Smooth muscle cell (in vitro differentiated cells): ENCODE measurements around the gene MYH6. TPM values are rescaled to one million over a fixed set of nuclear protein-coding genes. Genes with fewer than 3 reads are reported as not detected.

Experiments used
- DNase-seq: peaks from one replicate; lab custom pipeline; 2025; ENCODE audit not compliant: unreplicated experiment; lab: John Stamatoyannopoulos, UW
- H2AFZ ChIP-seq: fragments of 200-600 bp; sonication (generic); 2 replicates; pipeline ENCODE4 v1.6.0; 2016; ENCODE audit warnings: antibody characterized with exemption, low read depth, mild to moderate bottlenecking
- H3F3A ChIP-seq: fragments of 200-600 bp; sonication (generic); 2 replicates; pipeline ENCODE4 v1.6.0; 2017; ENCODE audit warnings: antibody characterized with exemption, low read depth
- H3K27ac ChIP-seq: fragments of 200-600 bp; sonication (generic); 2 replicates; pipeline ENCODE4 v1.5.1; 2016; ENCODE audit warnings: low read depth, mild to moderate bottlenecking
- H3K27me3 ChIP-seq: fragments of 200-600 bp; sonication (generic); 2 replicates; pipeline ENCODE4 v1.6.1; 2016; ENCODE audit warnings: low read depth, mild to moderate bottlenecking
- H3K36me3 ChIP-seq: fragments of 200-600 bp; sonication (generic); 2 replicates; pipeline ENCODE4 v1.5.1; 2016; ENCODE audit warnings: low read depth
- H3K4me1 ChIP-seq: fragments of 200-600 bp; sonication (generic); 2 replicates; pipeline ENCODE4 v1.5.1; 2016; ENCODE audit warnings: low read depth
- H3K4me2 ChIP-seq: fragments of 200-600 bp; sonication (generic); 2 replicates; pipeline ENCODE4 v1.6.0; 2016; ENCODE audit warnings: mild to moderate bottlenecking
- H3K4me3 ChIP-seq: fragments of 200-600 bp; sonication (generic); 2 replicates; pipeline ENCODE4 v1.5.1; 2016; ENCODE audit warnings: mild to moderate bottlenecking
- H3K79me2 ChIP-seq: fragments of 200-600 bp; sonication (generic); 2 replicates; pipeline ENCODE4 v1.6.0; 2016; ENCODE audit warnings: low read depth, mild to moderate bottlenecking
- H3K9ac ChIP-seq: fragments of 200-600 bp; sonication (generic); 2 replicates; pipeline ENCODE4 v1.6.0; 2016; ENCODE audit warnings: low read depth
- H3K9me3 ChIP-seq: fragments of 200-600 bp; sonication (generic); replicated peaks from 2 replicates; pipeline ENCODE4 v1.5.1; 2016; ENCODE audit warnings: low read depth
- H4K20me1 ChIP-seq: fragments of 200-600 bp; sonication (generic); 2 replicates; pipeline ENCODE4 v1.6.0; 2016; ENCODE audit warnings: low read depth
- CTCF ChIP-seq: fragments of 200-600 bp; sonication (generic); IDR thresholded peaks from 2 replicates; pipeline ENCODE4 v1.5.1; 2017; ENCODE audit warnings: borderline replicate concordance, mild to moderate bottlenecking, antibody characterized with exemption; ENCODE audit not compliant: insufficient read depth, poor library complexity, severe bottlenecking
- WGBS: methylation state at CpG from one replicate; pipeline ENCODE4 v1.1.7; 2016; ENCODE audit warnings: low lambda C conversion rate; 5-methylcytosine and 5-hydroxymethylcytosine counted together
- polyA plus RNA-seq: library from polyadenylated mRNA; unstranded; fragments of >200 nt; fragmentation: Nextera tagmentation; extraction: Ambion mirVana; gene quantifications from 2 replicates; pipeline ENCODE4 v1.2.1, GENCODE V29; 2016
- total RNA-seq: library from RNA; depleted of rRNA; stranded (reverse); fragments of >200 nt; gene quantifications from 2 replicates; pipeline ENCODE4 v1.2.3, GENCODE V29; 2014

MYH6 gene
- total and polyA plus RNA-seq, 2 experiments from 2014 or later, result 0.23 TPM; not detected in 1

- Histone ChIP-seq H3K36me3 (no peaks in the 10 kb centered on the region), H3K4me3 (no peak overlapping the region), H3K4me1 (no peaks in the 10 kb centered on the region), H3F3A (no peaks in the 10 kb centered on the region), H3K27me3 (peaks cover 7% of the 10 kb centered on the region), H3K9me3 (no peaks in the 10 kb centered on the region), H4K20me1 (no peaks in the 10 kb centered on the region), H2AFZ (no peak overlapping the region), H3K27ac (no peak overlapping the region), H3K9ac (no peak overlapping the region), H3K4me2 (no peak overlapping the region), H3K79me2 (no peaks in the 10 kb centered on the region)
- 91% methylated on average over 10 of the region's 10 CpGs for WGBS
- DNase-seq, result no peak
- no peak for TF ChIP-seq CTCF
Observed at GRCh38 chr14:23405096-23405495, 3.0 kb downstream of the MYH6 start.

DNA sequence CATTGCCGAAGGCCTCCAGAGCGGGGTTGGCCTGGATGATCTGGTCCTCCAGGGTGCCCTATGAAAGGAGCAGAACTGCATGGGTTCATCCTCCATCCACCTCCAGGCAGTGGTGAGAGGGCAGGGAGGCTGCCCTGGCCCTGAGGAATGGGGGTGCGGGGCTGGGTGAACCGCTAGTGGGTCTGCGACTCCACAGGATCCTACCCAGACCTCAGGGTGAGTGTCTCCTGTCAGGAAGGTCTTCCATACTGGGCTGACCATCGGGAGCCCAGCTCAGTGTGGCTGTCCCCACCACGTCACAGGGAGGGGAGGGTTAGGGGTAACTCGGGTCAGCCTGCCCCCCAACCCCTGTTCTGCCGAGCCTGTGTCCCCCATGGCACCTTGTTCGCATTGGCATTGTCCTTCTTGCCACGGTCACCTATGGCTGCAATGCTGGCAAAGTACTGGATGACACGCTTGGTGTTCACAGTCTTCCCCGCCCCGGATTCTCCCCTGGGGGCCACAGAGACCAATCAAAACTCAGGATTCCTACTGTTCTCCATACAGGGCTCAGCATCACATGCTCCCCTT lies 3.7 kb downstream of the MYH6 start:
- no peaks in the 10 kb centered on the region for H3K4me1 ChIP-seq
- TF ChIP-seq CTCF, result no peak
- H3K27ac ChIP-seq, result no peak overlapping the region
- 94% methylated on average over 14 of the region's 14 CpGs for WGBS
- H2AFZ ChIP-seq, result no peak overlapping the region
- H3K27me3 ChIP-seq, result peaks cover 7% of the 10 kb centered on the region
- no peaks in the 10 kb centered on the region for H4K20me1 ChIP-seq
- no peaks in the 10 kb centered on the region for H3K79me2 ChIP-seq
- H3K9ac ChIP-seq, result no peak overlapping the region
- H3K4me2 ChIP-seq, result no peak overlapping the region
- H3K4me3 ChIP-seq, result no peak overlapping the region
- no peaks in the 10 kb centered on the region for H3F3A ChIP-seq
- no peak for DNase-seq
- H3K36me3 ChIP-seq, result no peaks in the 10 kb centered on the region
- H3K9me3 ChIP-seq, result no peaks in the 10 kb centered on the region

GRCh38 chr14:23403908-23404307 lies 4.2 kb downstream of the MYH6 start:
- no peaks in the 10 kb centered on the region for H3K36me3 ChIP-seq
- H3K4me2 ChIP-seq, result no peak overlapping the region
- no peaks in the 10 kb centered on the region for H3K9me3 ChIP-seq
- no peak for DNase-seq
- H2AFZ ChIP-seq, result no peak overlapping the region
- no peaks in the 10 kb centered on the region for H4K20me1 ChIP-seq
- H3K4me3 ChIP-seq, result no peak overlapping the region
- no peaks in the 10 kb centered on the region for H3F3A ChIP-seq
- WGBS, result 84% methylated on average over 4 of the region's 4 CpGs
- H3K79me2 ChIP-seq, result no peaks in the 10 kb centered on the region
- peaks cover 7% of the 10 kb centered on the region for H3K27me3 ChIP-seq
- H3K27ac ChIP-seq, result no peak overlapping the region
- no peak for TF ChIP-seq CTCF
- H3K9ac ChIP-seq, result no peak overlapping the region
- no peaks in the 10 kb centered on the region for H3K4me1 ChIP-seq

GRCh38 chr14:23403139-23403438 lies 5.0 kb downstream of the MYH6 start:
- TF ChIP-seq CTCF, result no peak
- H3K9ac ChIP-seq, result no peak overlapping the region
- no peaks in the 10 kb centered on the region for H4K20me1 ChIP-seq
- no peak overlapping the region for H3K4me2 ChIP-seq
- H3K79me2 ChIP-seq, result no peaks in the 10 kb centered on the region
- no peaks in the 10 kb centered on the region for H3F3A ChIP-seq
- no peak overlapping the region for H3K27ac ChIP-seq
- H3K4me3 ChIP-seq, result no peak overlapping the region
- DNase-seq, result no peak
- no peaks in the 10 kb centered on the region for H3K4me1 ChIP-seq
- H3K9me3 ChIP-seq, result no peaks in the 10 kb centered on the region
- no peak overlapping the region for H2AFZ ChIP-seq
- 83% methylated on average over 7 of the region's 7 CpGs for WGBS
- peaks cover 7% of the 10 kb centered on the region for H3K27me3 ChIP-seq
- H3K36me3 ChIP-seq, result no peaks in the 10 kb centered on the region
